ENCODE results near the gene SPC24. TPM values are rescaled to one million over a fixed set of nuclear protein-coding genes. Genes with fewer than 3 reads are reported as not detected.
"Not testable (repeated sequence)": the region's sequence is repeated elsewhere in the genome, so short reads cannot be mapped to it uniquely, and the experiment has no call there.

SPC24 gene
- total and polyA plus RNA-seq, 2 donors (not counting 3 experiments of a cell fraction or from before 2014, with no cell fraction given): 19.8 to 70.0 TPM

DNA sequence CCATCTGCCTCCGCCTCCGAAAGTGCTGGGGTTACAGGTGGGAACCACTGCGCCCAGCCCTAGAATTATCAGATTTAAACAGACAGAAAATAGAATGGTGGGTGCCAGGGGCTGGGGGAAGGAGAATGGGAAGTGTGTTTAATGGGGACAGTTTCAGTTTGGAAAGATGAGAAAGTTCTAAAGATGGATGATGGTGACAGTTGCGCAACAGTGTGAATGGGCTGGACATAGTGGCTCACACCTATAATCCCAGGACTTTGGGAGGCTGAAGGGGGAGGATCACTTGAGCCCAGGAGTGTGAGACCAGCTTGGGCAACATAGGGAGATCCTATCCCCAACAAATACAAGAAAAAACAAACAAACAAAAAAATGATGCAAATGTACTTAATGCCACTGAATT, 25.9 kb upstream of the SPC24 start:
- Histone ChIP-seq H3K27me3 (ENCODE audit: control insufficient read depth in 2 of 2, insufficient read depth in 2 of 2, low read length in 2 of 2) (no peaks in the 10 kb centered on the region), H3K4me1 (ENCODE audit: control insufficient read depth, extremely low read depth, insufficient read depth, low read length) (peaks cover 12% of the 10 kb centered on the region), H2AFZ (ENCODE audit: low read depth, low read length) (no peak overlapping the region), H4K20me1 (replicated peaks; ENCODE audit: control insufficient read depth, extremely low read depth, insufficient read depth, low read length) (no peaks in the 10 kb centered on the region), H3K36me3 (ENCODE audit: control insufficient read depth in 2 of 2, extremely low read depth in 1 of 2, insufficient read depth in 2 of 2, low read length in 2 of 2) (peaks cover 0 to 10% of the 10 kb centered on the region in 2 experiments), H3K9ac (replicated peaks; ENCODE audit: extremely low read depth, insufficient read depth, low read length) (no peak overlapping the region), H3K9me3 (replicated peaks; ENCODE audit: control insufficient read depth, insufficient read depth, low read length) (no peaks in the 10 kb centered on the region), H3K4me3 (replicated peaks in 1 of 3; ENCODE audit: insufficient read depth in 1 of 3, low read depth in 1 of 3, low read length in 3 of 3) (no peak overlapping the region), H3K4me2 (ENCODE audit: insufficient read depth, low read length) (no peak overlapping the region), H3K27ac (ENCODE audit: insufficient read depth, low read depth, low read length) (no peak overlapping the region), H3K79me2 (ENCODE audit: control insufficient read depth, insufficient read depth, low read length) (peaks cover 2% of the 10 kb centered on the region), H3K9me1 (replicated peaks; ENCODE audit: control insufficient read depth, extremely low read depth, insufficient read depth, low read length) (no peaks in the 10 kb centered on the region)
- no TSS peak for BruUV-seq (replicated peaks)
- FAIRE-seq: no peak
- no peak for DNase-seq (ENCODE audit: low read depth, low spot score)
- CTCF ChIA-PET: no interaction called here
- intact Hi-C loops (cut with micrococcal nuclease): no loop called here
- dilution Hi-C loops (cut with MboI; ENCODE audit: extremely low pct_ligation_motif_present, low sequenced_read_pairs): no loop called here
- POLR2A ChIA-PET: no interaction called here
- TF ChIP-seq, protein P1, sequence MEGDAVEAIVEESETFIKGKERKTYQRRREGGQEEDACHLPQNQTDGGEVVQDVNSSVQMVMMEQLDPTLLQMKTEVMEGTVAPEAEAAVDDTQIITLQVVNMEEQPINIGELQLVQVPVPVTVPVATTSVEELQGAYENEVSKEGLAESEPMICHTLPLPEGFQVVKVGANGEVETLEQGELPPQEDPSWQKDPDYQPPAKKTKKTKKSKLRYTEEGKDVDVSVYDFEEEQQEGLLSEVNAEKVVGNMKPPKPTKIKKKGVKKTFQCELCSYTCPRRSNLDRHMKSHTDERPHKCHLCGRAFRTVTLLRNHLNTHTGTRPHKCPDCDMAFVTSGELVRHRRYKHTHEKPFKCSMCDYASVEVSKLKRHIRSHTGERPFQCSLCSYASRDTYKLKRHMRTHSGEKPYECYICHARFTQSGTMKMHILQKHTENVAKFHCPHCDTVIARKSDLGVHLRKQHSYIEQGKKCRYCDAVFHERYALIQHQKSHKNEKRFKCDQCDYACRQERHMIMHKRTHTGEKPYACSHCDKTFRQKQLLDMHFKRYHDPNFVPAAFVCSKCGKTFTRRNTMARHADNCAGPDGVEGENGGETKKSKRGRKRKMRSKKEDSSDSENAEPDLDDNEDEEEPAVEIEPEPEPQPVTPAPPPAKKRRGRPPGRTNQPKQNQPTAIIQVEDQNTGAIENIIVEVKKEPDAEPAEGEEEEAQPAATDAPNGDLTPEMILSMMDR (IDR thresholded peaks at IDR 0.05; ENCODE audit: extremely low read depth in 1 of 2, insufficient read depth in 1 of 2, low read depth in 1 of 2, low read length in 2 of 2): no peak
- TF ChIP-seq POLR2A (IDR thresholded peaks at IDR 0.05; ENCODE audit: low read depth, low read length): no peak
- no peak for TF ChIP-seq JUN (IDR thresholded peaks at IDR 0.05; ENCODE audit: borderline replicate concordance, insufficient read depth, insufficient read length, low read depth)
- TF ChIP-seq MYC (IDR thresholded peaks at IDR 0.05; ENCODE audit: low read depth, low read length): no peak

DNA sequence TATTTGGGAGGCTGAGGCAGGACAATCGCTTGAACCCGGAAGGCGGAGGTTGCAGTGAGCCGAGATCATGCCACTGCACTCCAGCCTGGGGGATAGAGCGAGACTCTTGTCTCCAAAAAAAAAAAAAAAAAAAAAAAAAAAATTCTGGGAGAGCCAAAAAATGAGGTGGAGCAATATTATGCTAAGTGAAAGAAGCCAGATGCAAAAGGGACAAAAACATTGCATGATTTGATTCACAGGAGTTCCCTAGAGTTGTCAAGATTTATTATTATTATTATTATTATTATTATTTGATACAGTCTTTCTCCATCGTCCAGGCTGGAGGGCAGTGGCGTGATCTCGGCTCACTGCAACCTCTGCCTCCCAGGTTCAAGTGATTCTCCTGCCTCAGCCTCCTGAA, 25.4 kb upstream of the SPC24 start:
- H3K4me3 ChIP-seq (replicated peaks in 1 of 3; ENCODE audit: insufficient read depth in 1 of 3, low read depth in 1 of 3, low read length in 3 of 3); H3K9me3 ChIP-seq (replicated peaks; ENCODE audit: control insufficient read depth, insufficient read depth, low read length); H3K9me1 ChIP-seq (replicated peaks; ENCODE audit: control insufficient read depth, extremely low read depth, insufficient read depth, low read length); dilution Hi-C loops (cut with MboI; ENCODE audit: extremely low pct_ligation_motif_present, low sequenced_read_pairs); H4K20me1 ChIP-seq (replicated peaks; ENCODE audit: control insufficient read depth, extremely low read depth, insufficient read depth, low read length); intact Hi-C loops (cut with micrococcal nuclease); CTCF ChIA-PET; DNase-seq (ENCODE audit: low read depth, low spot score); H3K27ac ChIP-seq (ENCODE audit: insufficient read depth, low read depth, low read length); BruUV-seq (replicated peaks); POLR2A ChIA-PET; H2AFZ ChIP-seq (ENCODE audit: low read depth, low read length); H3K9ac ChIP-seq (replicated peaks; ENCODE audit: extremely low read depth, insufficient read depth, low read length); H3K27me3 ChIP-seq (ENCODE audit: control insufficient read depth in 2 of 2, insufficient read depth in 2 of 2, low read length in 2 of 2); H3K79me2 ChIP-seq (ENCODE audit: control insufficient read depth, insufficient read depth, low read length); H3K4me2 ChIP-seq (ENCODE audit: insufficient read depth, low read length); FAIRE-seq: not testable (repeated sequence)
- Histone ChIP-seq H3K36me3 (ENCODE audit: control insufficient read depth in 2 of 2, extremely low read depth in 1 of 2, insufficient read depth in 2 of 2, low read length in 2 of 2) (peaks cover 0 to 14% of the 10 kb centered on the region in 2 experiments), H3K4me1 (ENCODE audit: control insufficient read depth, extremely low read depth, insufficient read depth, low read length) (peaks cover 12% of the 10 kb centered on the region)

Data from endothelial cell of umbilical vein (primary cell).